ENCODE results near the gene PTGES3L. TPM values are rescaled to one million over a fixed set of nuclear protein-coding genes. Genes with fewer than 3 reads are reported as not detected.

The PTGES3L gene
- total and polyA plus RNA-seq, 2 of the 13 experiments (the other 11 are each of a cell fraction or from before 2014, with no cell fraction given), result 1.2 to 2.9 TPM

DNA sequence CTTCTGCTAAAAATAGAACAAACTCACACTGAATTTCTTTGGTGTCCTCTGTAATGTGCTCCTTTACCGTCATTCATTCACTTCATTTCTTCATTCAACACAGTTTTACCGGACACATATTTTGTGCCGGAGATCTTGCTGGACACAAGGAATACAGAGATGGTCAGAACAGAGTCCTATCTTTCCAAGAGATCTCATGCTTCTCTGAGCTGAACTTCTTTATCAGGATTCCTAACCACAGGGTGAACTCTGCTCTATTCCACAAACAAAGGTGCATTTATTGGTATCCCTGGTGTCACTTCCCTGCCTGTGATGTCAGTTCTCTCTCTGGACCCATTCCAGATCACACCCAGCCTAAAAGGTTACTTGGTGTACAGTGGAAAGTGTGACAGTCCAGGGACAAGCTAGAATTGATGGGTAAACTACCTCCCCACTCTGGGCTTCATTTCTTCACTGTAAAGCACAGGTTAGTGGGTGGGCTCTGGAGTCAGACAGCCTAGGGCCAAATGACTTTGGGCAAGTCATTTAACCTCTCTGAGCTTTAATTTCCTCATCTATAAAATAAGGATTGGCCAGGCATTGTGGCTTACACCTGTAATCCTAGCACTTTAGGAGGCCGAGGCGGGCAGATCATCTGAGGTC, 30.9 kb upstream of the PTGES3L start (continued):
- TF ChIP-seq, protein P1, sequence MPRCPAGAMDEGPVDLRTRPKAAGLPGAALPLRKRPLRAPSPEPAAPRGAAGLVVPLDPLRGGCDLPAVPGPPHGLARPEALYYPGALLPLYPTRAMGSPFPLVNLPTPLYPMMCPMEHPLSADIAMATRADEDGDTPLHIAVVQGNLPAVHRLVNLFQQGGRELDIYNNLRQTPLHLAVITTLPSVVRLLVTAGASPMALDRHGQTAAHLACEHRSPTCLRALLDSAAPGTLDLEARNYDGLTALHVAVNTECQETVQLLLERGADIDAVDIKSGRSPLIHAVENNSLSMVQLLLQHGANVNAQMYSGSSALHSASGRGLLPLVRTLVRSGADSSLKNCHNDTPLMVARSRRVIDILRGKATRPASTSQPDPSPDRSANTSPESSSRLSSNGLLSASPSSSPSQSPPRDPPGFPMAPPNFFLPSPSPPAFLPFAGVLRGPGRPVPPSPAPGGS (CRISPR knock-in tag; IDR thresholded peaks at IDR 0.05), result 0 out of 2 replicates have a peak, but pooled peaks have one; percentile 66
- TF ChIP-seq NONO (IDR thresholded peaks at IDR 0.05) (no peak), NONO (CRISPR knock-in tag; conservative IDR thresholded peaks at IDR 0.05) (peak; percentile 78; the same call in 1 of the 2 replicates), ZFP90 (CRISPR knock-in tag; IDR thresholded peaks at IDR 0.05; ENCODE audit: borderline replicate concordance) (no peak), ZNF605 (CRISPR knock-in tag; IDR thresholded peaks at IDR 0.05) (no peak), SSRP1 (CRISPR knock-in tag; IDR thresholded peaks at IDR 0.05) (no peak), ZNF558 (CRISPR knock-in tag; IDR thresholded peaks at IDR 0.05; ENCODE audit: borderline replicate concordance) (no peak), AGO2 (optimal IDR thresholded peaks at IDR 0.05; ENCODE audit: low read depth, low read length) (no peak), ZNF136 (CRISPR knock-in tag; IDR thresholded peaks at IDR 0.05; ENCODE audit: low read depth) (no peak), STAT5B (CRISPR knock-in tag; IDR thresholded peaks at IDR 0.05) (no peak), NFKB2 (CRISPR knock-in tag; IDR thresholded peaks at IDR 0.05; ENCODE audit: borderline replicate concordance) (no peak), GATAD2A (CRISPR knock-in tag; IDR thresholded peaks at IDR 0.05) (peak; percentile 93)
- TF ChIP-seq, protein P2, sequence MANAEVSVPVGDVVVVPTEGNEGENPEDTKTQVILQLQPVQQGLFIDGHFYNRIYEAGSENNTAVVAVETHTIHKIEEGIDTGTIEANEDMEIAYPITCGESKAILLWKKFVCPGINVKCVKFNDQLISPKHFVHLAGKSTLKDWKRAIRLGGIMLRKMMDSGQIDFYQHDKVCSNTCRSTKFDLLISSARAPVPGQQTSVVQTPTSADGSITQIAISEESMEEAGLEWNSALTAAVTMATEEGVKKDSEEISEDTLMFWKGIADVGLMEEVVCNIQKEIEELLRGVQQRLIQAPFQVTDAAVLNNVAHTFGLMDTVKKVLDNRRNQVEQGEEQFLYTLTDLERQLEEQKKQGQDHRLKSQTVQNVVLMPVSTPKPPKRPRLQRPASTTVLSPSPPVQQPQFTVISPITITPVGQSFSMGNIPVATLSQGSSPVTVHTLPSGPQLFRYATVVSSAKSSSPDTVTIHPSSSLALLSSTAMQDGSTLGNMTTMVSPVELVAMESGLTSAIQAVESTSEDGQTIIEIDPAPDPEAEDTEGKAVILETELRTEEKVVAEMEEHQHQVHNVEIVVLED (CRISPR knock-in tag; IDR thresholded peaks at IDR 0.05; ENCODE audit: borderline replicate concordance), result no peak
- TF ChIP-seq, protein P3, sequence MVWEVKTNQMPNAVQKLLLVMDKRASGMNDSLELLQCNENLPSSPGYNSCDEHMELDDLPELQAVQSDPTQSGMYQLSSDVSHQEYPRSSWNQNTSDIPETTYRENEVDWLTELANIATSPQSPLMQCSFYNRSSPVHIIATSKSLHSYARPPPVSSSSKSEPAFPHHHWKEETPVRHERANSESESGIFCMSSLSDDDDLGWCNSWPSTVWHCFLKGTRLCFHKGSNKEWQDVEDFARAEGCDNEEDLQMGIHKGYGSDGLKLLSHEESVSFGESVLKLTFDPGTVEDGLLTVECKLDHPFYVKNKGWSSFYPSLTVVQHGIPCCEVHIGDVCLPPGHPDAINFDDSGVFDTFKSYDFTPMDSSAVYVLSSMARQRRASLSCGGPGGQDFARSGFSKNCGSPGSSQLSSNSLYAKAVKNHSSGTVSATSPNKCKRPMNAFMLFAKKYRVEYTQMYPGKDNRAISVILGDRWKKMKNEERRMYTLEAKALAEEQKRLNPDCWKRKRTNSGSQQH (CRISPR knock-in tag; IDR thresholded peaks at IDR 0.05; ENCODE audit: low read depth), result no peak
- TF ChIP-seq, protein P4, sequence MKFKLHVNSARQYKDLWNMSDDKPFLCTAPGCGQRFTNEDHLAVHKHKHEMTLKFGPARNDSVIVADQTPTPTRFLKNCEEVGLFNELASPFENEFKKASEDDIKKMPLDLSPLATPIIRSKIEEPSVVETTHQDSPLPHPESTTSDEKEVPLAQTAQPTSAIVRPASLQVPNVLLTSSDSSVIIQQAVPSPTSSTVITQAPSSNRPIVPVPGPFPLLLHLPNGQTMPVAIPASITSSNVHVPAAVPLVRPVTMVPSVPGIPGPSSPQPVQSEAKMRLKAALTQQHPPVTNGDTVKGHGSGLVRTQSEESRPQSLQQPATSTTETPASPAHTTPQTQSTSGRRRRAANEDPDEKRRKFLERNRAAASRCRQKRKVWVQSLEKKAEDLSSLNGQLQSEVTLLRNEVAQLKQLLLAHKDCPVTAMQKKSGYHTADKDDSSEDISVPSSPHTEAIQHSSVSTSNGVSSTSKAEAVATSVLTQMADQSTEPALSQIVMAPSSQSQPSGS (CRISPR knock-in tag; IDR thresholded peaks at IDR 0.05), result peak; percentile 90
- TF ChIP-seq, protein P5, sequence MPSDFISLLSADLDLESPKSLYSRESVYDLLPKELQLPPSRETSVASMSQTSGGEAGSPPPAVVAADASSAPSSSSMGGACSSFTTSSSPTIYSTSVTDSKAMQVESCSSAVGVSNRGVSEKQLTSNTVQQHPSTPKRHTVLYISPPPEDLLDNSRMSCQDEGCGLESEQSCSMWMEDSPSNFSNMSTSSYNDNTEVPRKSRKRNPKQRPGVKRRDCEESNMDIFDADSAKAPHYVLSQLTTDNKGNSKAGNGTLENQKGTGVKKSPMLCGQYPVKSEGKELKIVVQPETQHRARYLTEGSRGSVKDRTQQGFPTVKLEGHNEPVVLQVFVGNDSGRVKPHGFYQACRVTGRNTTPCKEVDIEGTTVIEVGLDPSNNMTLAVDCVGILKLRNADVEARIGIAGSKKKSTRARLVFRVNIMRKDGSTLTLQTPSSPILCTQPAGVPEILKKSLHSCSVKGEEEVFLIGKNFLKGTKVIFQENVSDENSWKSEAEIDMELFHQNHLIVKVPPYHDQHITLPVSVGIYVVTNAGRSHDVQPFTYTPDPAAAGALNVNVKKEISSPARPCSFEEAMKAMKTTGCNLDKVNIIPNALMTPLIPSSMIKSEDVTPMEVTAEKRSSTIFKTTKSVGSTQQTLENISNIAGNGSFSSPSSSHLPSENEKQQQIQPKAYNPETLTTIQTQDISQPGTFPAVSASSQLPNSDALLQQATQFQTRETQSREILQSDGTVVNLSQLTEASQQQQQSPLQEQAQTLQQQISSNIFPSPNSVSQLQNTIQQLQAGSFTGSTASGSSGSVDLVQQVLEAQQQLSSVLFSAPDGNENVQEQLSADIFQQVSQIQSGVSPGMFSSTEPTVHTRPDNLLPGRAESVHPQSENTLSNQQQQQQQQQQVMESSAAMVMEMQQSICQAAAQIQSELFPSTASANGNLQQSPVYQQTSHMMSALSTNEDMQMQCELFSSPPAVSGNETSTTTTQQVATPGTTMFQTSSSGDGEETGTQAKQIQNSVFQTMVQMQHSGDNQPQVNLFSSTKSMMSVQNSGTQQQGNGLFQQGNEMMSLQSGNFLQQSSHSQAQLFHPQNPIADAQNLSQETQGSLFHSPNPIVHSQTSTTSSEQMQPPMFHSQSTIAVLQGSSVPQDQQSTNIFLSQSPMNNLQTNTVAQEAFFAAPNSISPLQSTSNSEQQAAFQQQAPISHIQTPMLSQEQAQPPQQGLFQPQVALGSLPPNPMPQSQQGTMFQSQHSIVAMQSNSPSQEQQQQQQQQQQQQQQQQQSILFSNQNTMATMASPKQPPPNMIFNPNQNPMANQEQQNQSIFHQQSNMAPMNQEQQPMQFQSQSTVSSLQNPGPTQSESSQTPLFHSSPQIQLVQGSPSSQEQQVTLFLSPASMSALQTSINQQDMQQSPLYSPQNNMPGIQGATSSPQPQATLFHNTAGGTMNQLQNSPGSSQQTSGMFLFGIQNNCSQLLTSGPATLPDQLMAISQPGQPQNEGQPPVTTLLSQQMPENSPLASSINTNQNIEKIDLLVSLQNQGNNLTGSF (CRISPR knock-in tag; IDR thresholded peaks at IDR 0.05), result no peak
- TF ChIP-seq, protein P6, sequence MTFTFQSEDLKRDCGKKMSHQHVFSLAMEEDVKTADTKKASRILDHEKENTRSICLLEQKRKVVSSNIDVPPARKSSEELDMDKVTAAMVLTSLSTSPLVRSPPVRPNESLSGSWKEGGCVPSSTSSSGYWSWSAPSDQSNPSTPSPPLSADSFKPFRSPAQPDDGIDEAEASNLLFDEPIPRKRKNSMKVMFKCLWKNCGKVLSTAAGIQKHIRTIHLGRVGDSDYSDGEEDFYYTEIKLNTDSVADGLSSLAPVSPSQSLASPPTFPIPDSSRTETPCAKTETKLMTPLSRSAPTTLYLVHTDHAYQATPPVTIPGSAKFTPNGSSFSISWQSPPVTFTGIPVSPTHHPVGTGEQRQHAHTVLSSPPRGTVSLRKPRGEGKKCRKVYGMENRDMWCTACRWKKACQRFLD (CRISPR knock-in tag; IDR thresholded peaks at IDR 0.05; ENCODE audit: borderline replicate concordance), result no peak

Measured in HepG2 (cell line).